ENCODE measurements around the gene TAS1R2. TPM values are rescaled to one million over a fixed set of nuclear protein-coding genes. Genes with fewer than 3 reads are reported as not detected.

The TAS1R2 gene
- total RNA-seq, 1 experiment from 2014 or later = not detected

GRCh38 chr1:18866314-18866713, 6.9 kb upstream of the TAS1R2 start:
- Histone ChIP-seq H3K9ac (ENCODE audit: extremely low read depth, insufficient read length, low read length) (no peak overlapping the region), H2BK120ac (ENCODE audit: low read depth, low read length, poor library complexity, severe bottlenecking) (no peak overlapping the region), H3K23ac (ENCODE audit: insufficient read length, low read depth, low read length) (no peak overlapping the region), H3K4me1 (ENCODE audit: insufficient read depth, low read length) (no peaks in the 10 kb centered on the region), H4K8ac (replicated peaks; ENCODE audit: insufficient read length, low read depth, low read length) (no peak overlapping the region), H3K23me2 (ENCODE audit: insufficient read length, low read depth, low read length, poor library complexity, severe bottlenecking) (no peaks in the 10 kb centered on the region), H3K9me3 (ENCODE audit: control insufficient read depth, low read depth, low read length) (no peaks in the 10 kb centered on the region), H2BK15ac (ENCODE audit: low read depth, low read length) (no peak overlapping the region), H4K5ac (ENCODE audit: insufficient read length, low read depth, low read length) (no peak overlapping the region), H2AFZ (ENCODE audit: low read length) (no peak overlapping the region), H4K20me1 (ENCODE audit: control insufficient read depth, insufficient read depth, insufficient read length) (no peaks in the 10 kb centered on the region), H3K14ac (ENCODE audit: insufficient read depth, low read length) (no peak overlapping the region), H3K4me2 (ENCODE audit: insufficient read depth, insufficient read length, low read length) (no peak overlapping the region), H3K18ac (ENCODE audit: insufficient read length, low read depth, low read length) (no peak overlapping the region), H2AK5ac (ENCODE audit: insufficient read length, low read length) (no peak overlapping the region), H3T11ph (ENCODE audit: low read length) (no peak overlapping the region), H3K56ac (ENCODE audit: insufficient read length, low read depth, low read length) (no peak overlapping the region), H2BK20ac (ENCODE audit: low read depth, low read length, poor library complexity, severe bottlenecking) (no peak overlapping the region), H2BK12ac (ENCODE audit: insufficient read length, low read depth, low read length) (no peak overlapping the region), H3K79me2 (ENCODE audit: insufficient read depth, low read length) (no peaks in the 10 kb centered on the region), H4K91ac (ENCODE audit: insufficient read length, low read depth, low read length) (no peak overlapping the region), H3K27ac (ENCODE audit: insufficient read length, low read depth, low read length) (no peak overlapping the region), H3K79me1 (ENCODE audit: insufficient read depth, low read depth, low read length, poor library complexity, severe bottlenecking) (no peaks in the 10 kb centered on the region), H3K27me3 (ENCODE audit: insufficient read depth, low read length) (no peaks in the 10 kb centered on the region), H2BK5ac (ENCODE audit: insufficient read length, low read length) (no peak overlapping the region), H3K4ac (ENCODE audit: low read depth, low read length) (no peak overlapping the region)
- no peaks in the 10 kb centered on the region for H3K36me3 Mint-ChIP-seq (ENCODE audit: insufficient read depth in 1 of 3, low read depth in 3 of 3)
- TF ChIP-seq CTCF (conservative IDR thresholded peaks at IDR 0.05) = no peak
- H3K4me3 Mint-ChIP-seq = no peak overlapping the region
- peaks cover 4 to 8% of the 10 kb centered on the region in 2 experiments for H3K4me1 Mint-ChIP-seq
- WGBS (ENCODE audit: extremely low coverage, insufficient read length, low lambda C conversion rate) = no CpG with 5 or more reads among the region's 6 CpGs
- H3K9me3 Mint-ChIP-seq = no peaks in the 10 kb centered on the region
- H3K27me3 Mint-ChIP-seq (ENCODE audit: low read depth) = peaks cover 18% of the 10 kb centered on the region
- no peak for DNase-seq
- H3K27ac Mint-ChIP-seq = no peak overlapping the region

Measured in H9 (cell line).